Upper lobe of left lung (tissue), 6 donors: ENCODE results near the gene AMBN. TPM values are rescaled to one million over a fixed set of nuclear protein-coding genes. Genes with fewer than 3 reads are reported as not detected.
"Not testable (repeated sequence)": the region's sequence is repeated elsewhere in the genome, so short reads cannot be mapped to it uniquely, and the experiment has no call there.

Experiments used
- ATAC-seq, 2 donors: fragments of 200-7000 bp; cut with Tn5 transposase; one replicate each; pipeline ENCODE4 v1.9.1; 2022; ENCODE audit warnings: mild to moderate bottlenecking in 2 of 2, moderate library complexity in 2 of 2; ENCODE audit not compliant: low FRiP score in 2 of 2
- DNase-seq, 2 donors: peaks; one replicate each; pipeline ENCODE4 v3.0.0-alpha.2; 2019 to 2020
- H3K27ac ChIP-seq, 4 donors: fragments of 200-600 bp; sonication (generic); one replicate each; pipeline ENCODE4 v1.5.1; 2016 to 2019
- H3K27me3 ChIP-seq, 4 donors: fragments of 200-600 bp; sonication (generic); one replicate each; pipeline ENCODE4 v1.5.1; 2017 to 2019
- H3K36me3 ChIP-seq, 4 donors: fragments of 200-600 bp; sonication (generic); one replicate each; pipeline ENCODE4 v1.5.1; 2016 to 2019
- H3K4me1 ChIP-seq, 4 donors: fragments of 200-600 bp; sonication (generic); one replicate each; pipeline ENCODE4 v1.5.1; 2018 to 2019
- H3K4me3 ChIP-seq, 4 donors: fragments of 200-600 bp; sonication (generic); one replicate each; pipeline ENCODE4 v1.5.1; 2017 to 2019; ENCODE audit warnings: mild to moderate bottlenecking in 2 of 4, moderate library complexity in 1 of 4
- H3K9me3 ChIP-seq, 4 donors: fragments of 200-600 bp; sonication (generic); one replicate each; pipeline ENCODE4 v1.5.1; 2018 to 2019
- EP300 ChIP-seq, 4 donors: sonication (generic); formaldehyde crosslinking; IDR thresholded peaks; one replicate each; pipeline ENCODE4 v1.5.1; 2017; ENCODE audit warnings: antibody characterized with exemption in 4 of 4, control low read depth in 2 of 4
- POLR2A ChIP-seq, 4 donors: fragments of 450-650 bp; IDR thresholded peaks; one replicate each; pipeline ENCODE4 v1.5.1; 2016 to 2017; ENCODE audit warnings: antibody characterized with exemption in 4 of 4, mild to moderate bottlenecking in 2 of 4
- POLR2AphosphoS5 ChIP-seq, 2 donors: sonication (generic); formaldehyde crosslinking; IDR thresholded peaks; one replicate each; pipeline ENCODE4 v1.5.1; 2017; ENCODE audit warnings: antibody characterized with exemption in 2 of 2
- WGBS, 2 donors: methylation state at CpG; one replicate each; pipeline ENCODE4 v1.1.5; 2017 to 2018; 5-methylcytosine and 5-hydroxymethylcytosine counted together
- total RNA-seq, 6 donors: library from RNA; depleted of rRNA in 4 of 6; stranded (reverse); fragments of >200 nt in 4 of 6; gene quantifications; one replicate each; pipeline versions ENCODE4 v1.1.0 to v1.2.1, GENCODE V29; 2016 to 2021
- TF ChIP-seq, protein P1 (sequence below), 6 experiments: fragments of 450-650 bp in 4 of 6; fragments of 200-600 bp in 2 of 6; sonication (generic) in 2 of 6; IDR thresholded peaks; one replicate each; pipeline ENCODE4 v1.5.1; 2016 to 2019; ENCODE audit warnings: antibody characterized with exemption in 6 of 6
- donor health status: DM: no; HTN: no; CAD: no; lungs with moderate emphysema.
- donor health status: DM: no; HTN: yes; CAD: no; lungs with severe emphysema.

Gene AMBN
- total RNA-seq, 6 donors from 2014 or later = not detected

DNA sequence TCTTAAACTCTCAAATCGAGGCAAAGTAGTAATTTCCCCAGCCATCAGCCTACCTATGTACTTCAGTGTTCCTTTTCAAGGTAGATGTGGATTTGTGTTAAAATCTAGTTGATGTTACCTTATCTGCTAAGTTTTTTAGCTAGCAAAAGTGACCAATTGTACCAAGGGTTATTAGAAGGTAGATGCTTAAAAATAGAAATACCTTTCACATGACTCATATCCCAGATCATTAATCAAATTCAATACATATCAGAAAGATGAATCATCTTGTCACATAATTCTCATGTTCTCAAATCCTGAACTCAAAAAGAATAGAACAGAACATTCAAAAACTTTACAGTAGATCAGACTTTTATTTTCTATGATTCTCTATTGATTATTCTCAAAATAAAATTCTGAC, 40.0 kb downstream of the AMBN start:
- Histone ChIP-seq H3K9me3 (no peaks in the 10 kb centered on the region), H3K27me3 (no peaks in the 10 kb centered on the region), H3K36me3 (no peaks in the 10 kb centered on the region), H3K4me3 (no peak overlapping the region), H3K27ac (no peak overlapping the region), H3K4me1 (no peaks in the 10 kb centered on the region)
- ATAC-seq (no peak), DNase-seq (no peak)
- 86 to 89% methylated on average over 1 of the region's 1 CpG for WGBS, 2 donors
- TF ChIP-seq POLR2AphosphoS5 (IDR thresholded peaks at IDR 0.05) (no peak), EP300 (IDR thresholded peaks at IDR 0.05) (no peak), POLR2A (IDR thresholded peaks at IDR 0.05) (no peak)
- TF ChIP-seq, protein P1, sequence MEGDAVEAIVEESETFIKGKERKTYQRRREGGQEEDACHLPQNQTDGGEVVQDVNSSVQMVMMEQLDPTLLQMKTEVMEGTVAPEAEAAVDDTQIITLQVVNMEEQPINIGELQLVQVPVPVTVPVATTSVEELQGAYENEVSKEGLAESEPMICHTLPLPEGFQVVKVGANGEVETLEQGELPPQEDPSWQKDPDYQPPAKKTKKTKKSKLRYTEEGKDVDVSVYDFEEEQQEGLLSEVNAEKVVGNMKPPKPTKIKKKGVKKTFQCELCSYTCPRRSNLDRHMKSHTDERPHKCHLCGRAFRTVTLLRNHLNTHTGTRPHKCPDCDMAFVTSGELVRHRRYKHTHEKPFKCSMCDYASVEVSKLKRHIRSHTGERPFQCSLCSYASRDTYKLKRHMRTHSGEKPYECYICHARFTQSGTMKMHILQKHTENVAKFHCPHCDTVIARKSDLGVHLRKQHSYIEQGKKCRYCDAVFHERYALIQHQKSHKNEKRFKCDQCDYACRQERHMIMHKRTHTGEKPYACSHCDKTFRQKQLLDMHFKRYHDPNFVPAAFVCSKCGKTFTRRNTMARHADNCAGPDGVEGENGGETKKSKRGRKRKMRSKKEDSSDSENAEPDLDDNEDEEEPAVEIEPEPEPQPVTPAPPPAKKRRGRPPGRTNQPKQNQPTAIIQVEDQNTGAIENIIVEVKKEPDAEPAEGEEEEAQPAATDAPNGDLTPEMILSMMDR (IDR thresholded peaks at IDR 0.05) = no peak

DNA sequence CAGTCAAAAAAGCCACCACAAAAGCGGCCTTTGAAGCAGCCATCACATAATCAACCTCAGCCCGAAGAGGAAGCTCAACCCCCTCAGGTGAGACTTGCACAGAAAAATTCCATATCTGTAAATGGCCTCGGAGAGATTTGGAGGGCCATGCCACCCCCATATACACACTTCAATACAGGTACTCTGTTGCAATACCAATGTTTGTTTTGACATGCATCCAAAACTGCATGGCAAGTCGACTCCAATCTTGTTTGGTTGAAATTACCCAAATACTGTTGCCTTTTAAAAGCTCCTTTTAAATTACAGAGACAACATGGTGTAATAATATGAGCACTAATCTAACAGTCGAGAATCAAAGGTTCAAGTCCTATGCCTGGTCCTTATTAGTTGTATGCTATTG, 42.4 kb downstream of the AMBN start:
- Histone ChIP-seq H3K27me3 (no peaks in the 10 kb centered on the region), H3K27ac (no peak overlapping the region), H3K9me3 (no peaks in the 10 kb centered on the region), H3K4me3 (no peak overlapping the region), H3K36me3 (no peaks in the 10 kb centered on the region), H3K4me1 (no peaks in the 10 kb centered on the region)
- TF ChIP-seq, protein P1 (IDR thresholded peaks at IDR 0.05) = no peak
- TF ChIP-seq POLR2A (IDR thresholded peaks at IDR 0.05) = no peak
- no peak for TF ChIP-seq POLR2AphosphoS5 (IDR thresholded peaks at IDR 0.05)
- TF ChIP-seq EP300 (IDR thresholded peaks at IDR 0.05) = no peak
- DNase-seq (no peak), ATAC-seq (no peak)
- WGBS, 2 donors = 59 to 79% methylated on average over 5 of the region's 5 CpGs

DNA sequence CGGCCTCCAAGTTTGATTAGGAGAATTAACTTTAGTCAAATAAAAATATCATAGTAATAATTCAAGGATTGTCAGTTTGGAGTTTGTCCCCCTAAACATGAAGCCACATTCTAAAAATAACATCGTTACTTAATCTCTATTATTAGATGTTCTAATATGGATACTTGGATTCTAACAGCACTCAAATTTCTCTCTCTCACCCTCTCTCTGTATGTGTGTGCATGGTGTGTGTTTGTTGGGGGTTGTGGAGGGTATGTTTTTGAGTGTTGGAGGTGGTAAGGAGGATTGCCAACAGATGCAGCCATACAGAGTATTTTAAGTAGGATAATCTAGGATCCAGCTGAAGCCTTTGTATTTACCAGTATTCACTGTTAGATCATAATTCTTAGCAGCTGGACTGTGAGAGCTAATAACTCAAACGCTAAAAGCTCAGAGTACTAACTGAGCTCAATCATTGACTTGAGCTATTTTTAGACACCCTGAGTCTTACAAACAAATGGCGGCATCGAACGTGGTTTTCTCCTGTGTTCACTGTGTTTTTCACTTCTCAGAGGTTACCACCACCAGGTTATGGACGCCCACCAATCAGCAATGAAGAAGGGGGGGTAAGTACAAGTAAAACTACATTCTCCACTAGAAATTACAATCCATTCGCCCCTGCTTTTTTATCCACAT, 45.3 kb downstream of the AMBN start:
- H3K4me1 ChIP-seq = no peaks in the 10 kb centered on the region
- H3K4me3 ChIP-seq = no peak overlapping the region
- WGBS, 2 donors = 42 to 44% methylated on average over 8 of the region's 8 CpGs
- ATAC-seq (no peak), DNase-seq (no peak)
- TF ChIP-seq, protein P1 (IDR thresholded peaks at IDR 0.05) = no peak
- TF ChIP-seq POLR2AphosphoS5 (IDR thresholded peaks at IDR 0.05) (no peak), EP300 (IDR thresholded peaks at IDR 0.05) (no peak)
- no peak overlapping the region for H3K27ac ChIP-seq
- H3K27me3 ChIP-seq = no peaks in the 10 kb centered on the region
- no peaks in the 10 kb centered on the region for H3K36me3 ChIP-seq
- no peaks in the 10 kb centered on the region for H3K9me3 ChIP-seq

DNA sequence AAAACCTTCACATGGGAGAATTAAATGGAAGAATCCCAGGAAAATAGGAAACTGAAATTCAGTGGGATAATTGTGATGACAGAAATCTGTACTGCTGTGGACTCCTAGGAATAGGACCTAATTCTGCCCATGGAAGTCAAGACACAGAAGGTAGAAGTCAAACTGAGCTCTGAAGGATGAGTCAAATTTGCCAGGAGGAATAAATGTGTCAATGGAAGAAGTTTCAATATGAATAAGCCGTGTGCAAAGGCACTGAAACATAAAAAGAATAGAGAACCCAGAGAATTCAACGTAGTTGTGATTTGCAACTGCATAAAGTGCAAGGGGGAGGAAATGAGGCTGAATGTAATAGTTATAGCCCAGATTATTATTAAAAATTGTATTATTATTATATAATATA, 48.1 kb downstream of the AMBN start:
- TF ChIP-seq, protein P1 (IDR thresholded peaks at IDR 0.05) = no peak
- TF ChIP-seq POLR2A (IDR thresholded peaks at IDR 0.05) (no peak), POLR2AphosphoS5 (IDR thresholded peaks at IDR 0.05) (no peak), EP300 (IDR thresholded peaks at IDR 0.05) (no peak)
- Histone ChIP-seq H3K27ac (no peak overlapping the region), H3K4me1 (no peaks in the 10 kb centered on the region), H3K4me3 (no peak overlapping the region), H3K9me3 (no peaks in the 10 kb centered on the region), H3K27me3 (no peaks in the 10 kb centered on the region), H3K36me3 (no peaks in the 10 kb centered on the region)
- DNase-seq (no peak), ATAC-seq (no peak)
- WGBS, 2 donors = 68 to 84% methylated on average over 2 of the region's 2 CpGs

DNA sequence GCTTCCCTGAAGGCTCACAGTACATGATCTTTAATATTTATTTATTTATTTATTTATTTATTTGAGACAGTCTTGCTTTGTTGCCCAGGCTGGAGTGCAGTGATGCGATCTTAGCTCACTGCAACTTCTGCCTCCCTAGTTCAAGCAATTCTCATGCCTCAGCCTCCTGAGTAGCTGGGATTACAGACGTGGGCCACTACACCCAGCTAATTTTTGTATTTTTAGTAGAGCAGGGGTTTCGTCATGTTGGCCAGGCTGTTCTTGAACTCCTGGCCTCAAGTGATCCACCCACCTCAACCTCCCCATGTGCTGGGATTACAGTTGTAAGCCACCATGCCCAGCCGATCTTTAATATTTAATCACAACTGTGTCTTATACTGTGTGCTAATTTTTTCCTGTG, 58.7 kb downstream of the AMBN start:
- not testable (repeated sequence) for H3K36me3 ChIP-seq, H3K27ac ChIP-seq, H3K4me3 ChIP-seq, ATAC-seq, H3K9me3 ChIP-seq, H3K4me1 ChIP-seq, DNase-seq, H3K27me3 ChIP-seq
- 83 to 88% methylated on average over 4 of the region's 4 CpGs for WGBS, 2 donors
